ENCODE measurements around the gene SPC25. TPM values are rescaled to one million over a fixed set of nuclear protein-coding genes. Genes with fewer than 3 reads are reported as not detected.

SPC25 gene
- total and polyA plus RNA-seq, 2 of the 13 experiments (the other 11 are each of a cell fraction or from before 2014, with no cell fraction given) = 11.3 to 26.5 TPM

GRCh38 chr2:168897449-168897848, 7.2 kb upstream of the SPC25 start:
- TF ChIP-seq NR1H2 (CRISPR knock-in tag; IDR thresholded peaks at IDR 0.05; ENCODE audit: borderline replicate concordance, low read depth) (no peak), ZMAT3 (CRISPR knock-in tag; conservative IDR thresholded peaks at IDR 0.05) (no peak), ZNF780A (CRISPR knock-in tag; IDR thresholded peaks at IDR 0.05) (no peak), ZNF3 (CRISPR knock-in tag; IDR thresholded peaks at IDR 0.05) (no peak), ZNF616 (CRISPR knock-in tag; IDR thresholded peaks at IDR 0.05; ENCODE audit: low read depth) (no peak), MTF2 (CRISPR knock-in tag; IDR thresholded peaks at IDR 0.05; ENCODE audit: borderline replicate concordance) (no peak), THAP11 (CRISPR knock-in tag; IDR thresholded peaks at IDR 0.05) (no peak), FOXA1 (IDR thresholded peaks at IDR 0.05) (no peak), FOXA1 (CRISPR knock-in tag; IDR thresholded peaks at IDR 0.05) (no peak), ZNF138 (CRISPR knock-in tag; IDR thresholded peaks at IDR 0.05; ENCODE audit: low read depth) (no peak), ZNF766 (CRISPR knock-in tag; IDR thresholded peaks at IDR 0.05; ENCODE audit: borderline replicate concordance) (no peak), HMG20B (CRISPR knock-in tag; conservative IDR thresholded peaks at IDR 0.05) (no peak)
- TF ChIP-seq, protein P1, sequence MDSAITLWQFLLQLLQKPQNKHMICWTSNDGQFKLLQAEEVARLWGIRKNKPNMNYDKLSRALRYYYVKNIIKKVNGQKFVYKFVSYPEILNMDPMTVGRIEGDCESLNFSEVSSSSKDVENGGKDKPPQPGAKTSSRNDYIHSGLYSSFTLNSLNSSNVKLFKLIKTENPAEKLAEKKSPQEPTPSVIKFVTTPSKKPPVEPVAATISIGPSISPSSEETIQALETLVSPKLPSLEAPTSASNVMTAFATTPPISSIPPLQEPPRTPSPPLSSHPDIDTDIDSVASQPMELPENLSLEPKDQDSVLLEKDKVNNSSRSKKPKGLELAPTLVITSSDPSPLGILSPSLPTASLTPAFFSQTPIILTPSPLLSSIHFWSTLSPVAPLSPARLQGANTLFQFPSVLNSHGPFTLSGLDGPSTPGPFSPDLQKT (CRISPR knock-in tag; IDR thresholded peaks at IDR 0.05; ENCODE audit: borderline replicate concordance) = no peak
- TF ChIP-seq, protein P2, sequence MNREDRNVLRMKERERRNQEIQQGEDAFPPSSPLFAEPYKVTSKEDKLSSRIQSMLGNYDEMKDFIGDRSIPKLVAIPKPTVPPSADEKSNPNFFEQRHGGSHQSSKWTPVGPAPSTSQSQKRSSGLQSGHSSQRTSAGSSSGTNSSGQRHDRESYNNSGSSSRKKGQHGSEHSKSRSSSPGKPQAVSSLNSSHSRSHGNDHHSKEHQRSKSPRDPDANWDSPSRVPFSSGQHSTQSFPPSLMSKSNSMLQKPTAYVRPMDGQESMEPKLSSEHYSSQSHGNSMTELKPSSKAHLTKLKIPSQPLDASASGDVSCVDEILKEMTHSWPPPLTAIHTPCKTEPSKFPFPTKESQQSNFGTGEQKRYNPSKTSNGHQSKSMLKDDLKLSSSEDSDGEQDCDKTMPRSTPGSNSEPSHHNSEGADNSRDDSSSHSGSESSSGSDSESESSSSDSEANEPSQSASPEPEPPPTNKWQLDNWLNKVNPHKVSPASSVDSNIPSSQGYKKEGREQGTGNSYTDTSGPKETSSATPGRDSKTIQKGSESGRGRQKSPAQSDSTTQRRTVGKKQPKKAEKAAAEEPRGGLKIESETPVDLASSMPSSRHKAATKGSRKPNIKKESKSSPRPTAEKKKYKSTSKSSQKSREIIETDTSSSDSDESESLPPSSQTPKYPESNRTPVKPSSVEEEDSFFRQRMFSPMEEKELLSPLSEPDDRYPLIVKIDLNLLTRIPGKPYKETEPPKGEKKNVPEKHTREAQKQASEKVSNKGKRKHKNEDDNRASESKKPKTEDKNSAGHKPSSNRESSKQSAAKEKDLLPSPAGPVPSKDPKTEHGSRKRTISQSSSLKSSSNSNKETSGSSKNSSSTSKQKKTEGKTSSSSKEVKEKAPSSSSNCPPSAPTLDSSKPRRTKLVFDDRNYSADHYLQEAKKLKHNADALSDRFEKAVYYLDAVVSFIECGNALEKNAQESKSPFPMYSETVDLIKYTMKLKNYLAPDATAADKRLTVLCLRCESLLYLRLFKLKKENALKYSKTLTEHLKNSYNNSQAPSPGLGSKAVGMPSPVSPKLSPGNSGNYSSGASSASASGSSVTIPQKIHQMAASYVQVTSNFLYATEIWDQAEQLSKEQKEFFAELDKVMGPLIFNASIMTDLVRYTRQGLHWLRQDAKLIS (CRISPR knock-in tag; IDR thresholded peaks at IDR 0.05) = no peak
- TF ChIP-seq, protein P3, sequence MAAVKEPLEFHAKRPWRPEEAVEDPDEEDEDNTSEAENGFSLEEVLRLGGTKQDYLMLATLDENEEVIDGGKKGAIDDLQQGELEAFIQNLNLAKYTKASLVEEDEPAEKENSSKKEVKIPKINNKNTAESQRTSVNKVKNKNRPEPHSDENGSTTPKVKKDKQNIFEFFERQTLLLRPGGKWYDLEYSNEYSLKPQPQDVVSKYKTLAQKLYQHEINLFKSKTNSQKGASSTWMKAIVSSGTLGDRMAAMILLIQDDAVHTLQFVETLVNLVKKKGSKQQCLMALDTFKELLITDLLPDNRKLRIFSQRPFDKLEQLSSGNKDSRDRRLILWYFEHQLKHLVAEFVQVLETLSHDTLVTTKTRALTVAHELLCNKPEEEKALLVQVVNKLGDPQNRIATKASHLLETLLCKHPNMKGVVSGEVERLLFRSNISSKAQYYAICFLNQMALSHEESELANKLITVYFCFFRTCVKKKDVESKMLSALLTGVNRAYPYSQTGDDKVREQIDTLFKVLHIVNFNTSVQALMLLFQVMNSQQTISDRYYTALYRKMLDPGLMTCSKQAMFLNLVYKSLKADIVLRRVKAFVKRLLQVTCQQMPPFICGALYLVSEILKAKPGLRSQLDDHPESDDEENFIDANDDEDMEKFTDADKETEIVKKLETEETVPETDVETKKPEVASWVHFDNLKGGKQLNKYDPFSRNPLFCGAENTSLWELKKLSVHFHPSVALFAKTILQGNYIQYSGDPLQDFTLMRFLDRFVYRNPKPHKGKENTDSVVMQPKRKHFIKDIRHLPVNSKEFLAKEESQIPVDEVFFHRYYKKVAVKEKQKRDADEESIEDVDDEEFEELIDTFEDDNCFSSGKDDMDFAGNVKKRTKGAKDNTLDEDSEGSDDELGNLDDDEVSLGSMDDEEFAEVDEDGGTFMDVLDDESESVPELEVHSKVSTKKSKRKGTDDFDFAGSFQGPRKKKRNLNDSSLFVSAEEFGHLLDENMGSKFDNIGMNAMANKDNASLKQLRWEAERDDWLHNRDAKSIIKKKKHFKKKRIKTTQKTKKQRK (IDR thresholded peaks at IDR 0.05; ENCODE audit: low read length) = no peak
- TF ChIP-seq, protein P4, sequence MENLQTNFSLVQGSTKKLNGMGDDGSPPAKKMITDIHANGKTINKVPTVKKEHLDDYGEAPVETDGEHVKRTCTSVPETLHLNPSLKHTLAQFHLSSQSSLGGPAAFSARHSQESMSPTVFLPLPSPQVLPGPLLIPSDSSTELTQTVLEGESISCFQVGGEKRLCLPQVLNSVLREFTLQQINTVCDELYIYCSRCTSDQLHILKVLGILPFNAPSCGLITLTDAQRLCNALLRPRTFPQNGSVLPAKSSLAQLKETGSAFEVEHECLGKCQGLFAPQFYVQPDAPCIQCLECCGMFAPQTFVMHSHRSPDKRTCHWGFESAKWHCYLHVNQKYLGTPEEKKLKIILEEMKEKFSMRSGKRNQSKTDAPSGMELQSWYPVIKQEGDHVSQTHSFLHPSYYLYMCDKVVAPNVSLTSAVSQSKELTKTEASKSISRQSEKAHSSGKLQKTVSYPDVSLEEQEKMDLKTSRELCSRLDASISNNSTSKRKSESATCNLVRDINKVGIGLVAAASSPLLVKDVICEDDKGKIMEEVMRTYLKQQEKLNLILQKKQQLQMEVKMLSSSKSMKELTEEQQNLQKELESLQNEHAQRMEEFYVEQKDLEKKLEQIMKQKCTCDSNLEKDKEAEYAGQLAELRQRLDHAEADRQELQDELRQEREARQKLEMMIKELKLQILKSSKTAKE (CRISPR knock-in tag; IDR thresholded peaks at IDR 0.05; ENCODE audit: borderline replicate concordance) = no peak
- Histone ChIP-seq H3K27me3 (ENCODE audit: control insufficient read depth in 1 of 2, insufficient read depth in 2 of 2, low read length in 2 of 2) (peaks cover 0 to 5% of the 10 kb centered on the region in 2 experiments; a peak in 2 of 5 replicates), H2AFZ (ENCODE audit: low read length) (no peak overlapping the region), H3K4me3 (replicated peaks in 1 of 3; ENCODE audit: insufficient read depth in 1 of 3, low read depth in 2 of 3, low read length in 3 of 3) (no peak overlapping the region), H3K36me3 (replicated peaks in 1 of 2; ENCODE audit: control insufficient read depth in 1 of 2, insufficient read depth in 2 of 2, low read length in 2 of 2) (no peaks in the 10 kb centered on the region), H3K27ac (ENCODE audit: extremely low read length, insufficient read depth, low read length) (no peak overlapping the region), H3K9ac (ENCODE audit: insufficient read depth, low read depth, low read length) (no peak overlapping the region), H3K9me3 (ENCODE audit: low read length) (no peaks in the 10 kb centered on the region), H3K4me1 (ENCODE audit: insufficient read depth, low read length) (no peaks in the 10 kb centered on the region), H3K79me2 (ENCODE audit: insufficient read depth, low read length) (no peaks in the 10 kb centered on the region), H3K4me2 (ENCODE audit: low read depth, low read length) (no peak overlapping the region), H4K20me1 (ENCODE audit: insufficient read depth, low read length) (no peaks in the 10 kb centered on the region)
- in situ Hi-C loops (cut with HindIII; ENCODE audit: extremely low pct_ligation_motif_present, low pct_unique_long_range_greater_than_20kb) = no loop called here
- BruUV-seq (replicated peaks) = no TSS peak
- DNase-seq (ENCODE audit: low spot score) = no peak
- ATAC-seq = no peak
- WGBS (ENCODE audit: low lambda C conversion rate) = 2% methylated on average over 1 of the region's 1 CpG
- no peak for FAIRE-seq
- ChIA-PET CTCF (ENCODE audit: low intra/inter-chr PET ratio, low total read pairs) (no interaction called here), POLR2A (no interaction called here)
- intact Hi-C loops (cut with micrococcal nuclease; ENCODE audit: unreplicated experiment) = no loop called here

Measured in HepG2 (cell line).